Neural crest cell (in vitro differentiated cells): ENCODE measurements around the gene AKAP4. TPM values are rescaled to one million over a fixed set of nuclear protein-coding genes. Genes with fewer than 3 reads are reported as not detected.

Experiments used
- DNase-seq: peaks from one replicate; pipeline ENCODE4 v3.0.0; 2021; ENCODE audit warnings: low read depth, mixed read lengths, low spot score
- H3K27ac Mint-ChIP-seq: one replicate; pipeline ENCODE4 v1.8.0; 2021; ENCODE audit warnings: mild to moderate bottlenecking, mixed read lengths; ENCODE audit not compliant: unreplicated experiment
- H3K27me3 Mint-ChIP-seq: 2 replicates; pipeline ENCODE4 v1.8.0; 2021; ENCODE audit warnings: low read depth, mild to moderate bottlenecking, mixed read lengths
- H3K36me3 Mint-ChIP-seq: 2 replicates; pipeline ENCODE4 v1.8.0; 2021; ENCODE audit warnings: low read depth, mild to moderate bottlenecking, mixed read lengths
- H3K4me1 Mint-ChIP-seq: 2 replicates; pipeline ENCODE4 v1.8.0; 2021; ENCODE audit warnings: mixed read lengths
- H3K4me3 Mint-ChIP-seq: one replicate; pipeline ENCODE4 v1.8.0; 2021; ENCODE audit warnings: mild to moderate bottlenecking, mixed read lengths
- H3K9me3 Mint-ChIP-seq: 2 replicates; pipeline ENCODE4 v1.8.0; 2021; ENCODE audit warnings: mixed read lengths
- CTCF ChIP-seq: fragments of 200-600 bp; sonication (generic); conservative IDR thresholded peaks from 2 replicates; pipeline ENCODE4 v1.5.0; 2021; ENCODE audit warnings: antibody characterized with exemption, mild to moderate bottlenecking
- total RNA-seq: library from RNA; stranded (reverse); gene quantifications from 2 replicates; pipeline ENCODE4 v1.2.1, GENCODE V29; 2021

The AKAP4 gene
- total RNA-seq, 1 donor from 2014 or later = not detected

GRCh38 chrX:50198348-50198747 lies 2.5 kb downstream of the AKAP4 start:
- no peaks in the 10 kb centered on the region for H3K4me1 Mint-ChIP-seq
- DNase-seq = no peak
- H3K9me3 Mint-ChIP-seq = peaks cover 6% of the 10 kb centered on the region
- H3K36me3 Mint-ChIP-seq = no peaks in the 10 kb centered on the region
- no peaks in the 10 kb centered on the region for H3K27me3 Mint-ChIP-seq
- H3K4me3 Mint-ChIP-seq = no peak overlapping the region
- TF ChIP-seq CTCF = no peak
- no peak overlapping the region for H3K27ac Mint-ChIP-seq

GRCh38 chrX:50188859-50189600 lies 11.8 kb downstream of the AKAP4 start:
- no peaks in the 10 kb centered on the region for H3K36me3 Mint-ChIP-seq
- H3K4me3 Mint-ChIP-seq = no peak overlapping the region
- peaks cover 9% of the 10 kb centered on the region for H3K9me3 Mint-ChIP-seq
- DNase-seq = no peak
- TF ChIP-seq CTCF = no peak
- H3K27me3 Mint-ChIP-seq = no peaks in the 10 kb centered on the region
- peak overlapping the region; percentile 52 for H3K27ac Mint-ChIP-seq
- peaks cover 28% of the 10 kb centered on the region for H3K4me1 Mint-ChIP-seq

GRCh38 chrX:50183891-50184290 lies 16.9 kb downstream of the AKAP4 start:
- DNase-seq = no peak
- no peak overlapping the region for H3K27ac Mint-ChIP-seq
- H3K36me3 Mint-ChIP-seq = peaks cover 2% of the 10 kb centered on the region
- H3K4me3 Mint-ChIP-seq = no peak overlapping the region
- peaks cover 18% of the 10 kb centered on the region for H3K4me1 Mint-ChIP-seq
- H3K27me3 Mint-ChIP-seq = no peaks in the 10 kb centered on the region
- peaks cover 10% of the 10 kb centered on the region for H3K9me3 Mint-ChIP-seq
- TF ChIP-seq CTCF = no peak

- DNase-seq = no peak
Observed at GRCh38 chrX:50180073-50180940, 20.5 kb downstream of the AKAP4 start.

GRCh38 chrX:50169717-50170116 lies 31.1 kb downstream of the AKAP4 start:
- no peaks in the 10 kb centered on the region for H3K4me1 Mint-ChIP-seq
- no peak for DNase-seq
- H3K27me3 Mint-ChIP-seq = no peaks in the 10 kb centered on the region
- no peak overlapping the region for H3K27ac Mint-ChIP-seq
- no peak for TF ChIP-seq CTCF
- peaks cover 10% of the 10 kb centered on the region for H3K9me3 Mint-ChIP-seq
- H3K36me3 Mint-ChIP-seq = peaks cover 4% of the 10 kb centered on the region
- H3K4me3 Mint-ChIP-seq = no peak overlapping the region

More at GRCh38 chrX:50180073-50180940, 20.5 kb downstream of the AKAP4 start:
- no peak overlapping the region for H3K4me3 Mint-ChIP-seq
- H3K36me3 Mint-ChIP-seq = peaks cover 2% of the 10 kb centered on the region
- TF ChIP-seq CTCF = no peak
- no peaks in the 10 kb centered on the region for H3K4me1 Mint-ChIP-seq
- peaks cover 10% of the 10 kb centered on the region for H3K9me3 Mint-ChIP-seq
- H3K27ac Mint-ChIP-seq = no peak overlapping the region
- H3K27me3 Mint-ChIP-seq = no peaks in the 10 kb centered on the region
